Activated CD8-positive, alpha-beta T cell treated with anti-CD3 and anti-CD28 coated beads, Interleukin-2, amount 10 ng/mL, durations not matched to agents 7 days and 5 days (primary cell): Measurements from ENCODE around the gene TGFB1. TPM values are rescaled to one million over a fixed set of nuclear protein-coding genes. Genes with fewer than 3 reads are reported as not detected.
"Not testable (repeated sequence)": the region's sequence is repeated elsewhere in the genome, so short reads cannot be mapped to it uniquely, and the experiment has no call there.

Source experiments
- ATAC-seq: fragments of 150-1000 bp; cut with Tn5 transposase; one replicate; pipeline ENCODE4 v1.10.0; 2021; ENCODE audit warnings: moderate library complexity
- CTCF ChIA-PET: fragments of 350-600 bp; sonication (Branson Sonifier 250); formaldehyde crosslinking; loops from one replicate; lab custom pipeline; 2021; ENCODE audit warnings: antibody characterized with exemption; lab: Charles Lee
- POLR2A ChIA-PET: fragments of 350-600 bp; sonication (Branson Sonifier 250); formaldehyde crosslinking; loops from one replicate; lab custom pipeline; 2021; ENCODE audit warnings: antibody characterized with exemption; lab: Charles Lee
- DNase-seq: peaks from one replicate; pipeline ENCODE4 v3.0.0-alpha.2; 2020
- H3K27ac Mint-ChIP-seq: one replicate; pipeline ENCODE4 v1.8.0; 2021; ENCODE audit warnings: mild to moderate bottlenecking, mixed read lengths
- H3K27me3 Mint-ChIP-seq: one replicate; pipeline ENCODE4 v1.8.0; 2021; ENCODE audit warnings: low read depth, mixed read lengths
- H3K36me3 Mint-ChIP-seq: one replicate; pipeline ENCODE4 v1.8.0; 2021; ENCODE audit warnings: low read depth, mixed read lengths
- H3K4me1 Mint-ChIP-seq: one replicate; pipeline ENCODE4 v1.8.0; 2021; ENCODE audit warnings: low read depth, mixed read lengths
- H3K4me3 Mint-ChIP-seq: one replicate; pipeline ENCODE4 v1.8.0; 2021; ENCODE audit warnings: mild to moderate bottlenecking, mixed read lengths
- H3K9me3 Mint-ChIP-seq: one replicate; pipeline ENCODE4 v1.8.0; 2022; ENCODE audit warnings: mixed read lengths; ENCODE audit not compliant: insufficient read depth
- total RNA-seq, 2 experiments: library from RNA; stranded (reverse); gene quantifications; one replicate each; pipeline ENCODE4 v1.2.3, GENCODE V29; 2021

Gene TGFB1
- total RNA-seq, 2 experiments from 2014 or later: 210 to 231 TPM

GRCh38 chr19:41300555-41300954, 53.2 kb downstream of the TGFB1 start:
- DNase-seq (no peak), ATAC-seq (no peak)
- Mint-ChIP-seq H3K4me1 (peaks cover 100% of the 10 kb centered on the region), H3K36me3 (peaks cover 96% of the 10 kb centered on the region), H3K27ac (peak overlapping the region; percentile 71), H3K27me3 (no peaks in the 10 kb centered on the region), H3K9me3 (no peaks in the 10 kb centered on the region), H3K4me3 (no peak overlapping the region)
- ChIA-PET POLR2A (interaction anchor here (4.1 kb wide), 1 partner anchor 36 kb away, joined by 53 read pairs; the partner anchor contains the start of gene HNRNPUL1), CTCF (interaction anchor here (0.7 to 9.3 kb wide), 7 partner anchors 7 to 52 kb away, joined by 3 to 138 read pairs (median 7); partner anchors contain the start of genes CCDC97 and HNRNPUL1)

GRCh38 chr19:41299755-41300089, 54.0 kb downstream of the TGFB1 start:
- Mint-ChIP-seq H3K27me3 (no peaks in the 10 kb centered on the region), H3K9me3 (no peaks in the 10 kb centered on the region), H3K4me3 (no peak overlapping the region), H3K27ac (peak overlapping the region; percentile 71), H3K4me1 (peaks cover 100% of the 10 kb centered on the region), H3K36me3 (peaks cover 96% of the 10 kb centered on the region)
- no peak for ATAC-seq
- ChIA-PET CTCF (interaction anchor here (1.0 to 3.5 kb wide), 3 partner anchors 8 to 37 kb away, joined by 4 to 28 read pairs (median 5); partner anchors contain the start of gene CCDC97), POLR2A (interaction anchor here (4.3 kb wide), 1 partner anchor 8 kb away, joined by 26 read pairs; no protein-coding TSS in a partner anchor)
- DNase-seq: peak; percentile 47

DNA sequence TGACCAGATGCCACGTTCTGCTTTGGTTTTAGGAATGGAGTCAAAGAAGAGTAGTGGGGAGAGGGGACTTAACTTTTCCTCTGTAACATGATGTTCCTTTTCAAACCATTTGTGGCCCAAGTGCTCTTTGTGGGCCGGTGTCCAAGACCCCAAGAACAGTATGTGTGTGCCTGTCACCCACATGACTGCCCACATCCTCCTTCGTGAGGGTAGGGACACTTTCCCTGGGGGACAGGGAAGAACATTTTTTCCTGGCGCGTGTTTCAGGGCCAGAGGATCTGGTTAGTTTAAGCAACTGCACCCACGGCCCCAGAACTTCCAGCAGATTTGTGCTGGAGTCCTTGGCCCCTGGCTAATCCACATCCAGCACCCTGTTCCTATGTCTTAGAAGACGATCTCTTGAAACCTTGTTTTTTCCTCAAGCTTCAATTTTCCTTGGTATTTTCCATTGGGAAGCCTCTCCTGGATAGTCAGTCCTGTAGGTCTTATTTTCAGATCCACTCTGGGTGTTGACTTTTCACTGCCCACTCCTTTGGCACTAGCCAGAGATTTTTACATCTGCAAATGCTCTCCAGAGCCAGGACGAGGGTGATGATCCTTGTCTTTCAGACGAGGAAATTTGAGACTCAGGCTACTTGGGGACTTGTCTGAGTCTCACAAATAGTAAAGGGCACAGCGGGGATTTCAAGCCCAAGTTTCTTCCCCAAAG, 54.5 kb downstream of the TGFB1 start:
- ChIA-PET POLR2A (interaction anchor here (0.6 to 4.3 kb wide), 5 partner anchors 8 to 426 kb away, joined by 3 to 26 read pairs (median 4); partner anchors contain the start of gene CCDC97), CTCF (interaction anchor here (1.0 to 3.5 kb wide), 5 partner anchors 9 to 36 kb away, joined by 3 to 28 read pairs (median 4); partner anchors contain the start of gene CCDC97)
- H3K9me3 Mint-ChIP-seq: no peaks in the 10 kb centered on the region
- no peak for ATAC-seq
- H3K4me3 Mint-ChIP-seq: no peak overlapping the region
- DNase-seq: no peak
- no peaks in the 10 kb centered on the region for H3K27me3 Mint-ChIP-seq
- peaks cover 99% of the 10 kb centered on the region for H3K4me1 Mint-ChIP-seq
- H3K27ac Mint-ChIP-seq: peak overlapping the region; percentile 71
- peaks cover 96% of the 10 kb centered on the region for H3K36me3 Mint-ChIP-seq

- Mint-ChIP-seq H3K4me1 (peaks cover 91% of the 10 kb centered on the region), H3K27ac (peak overlapping the region; percentile 80), H3K4me3 (no peak overlapping the region), H3K9me3 (no peaks in the 10 kb centered on the region), H3K27me3 (no peaks in the 10 kb centered on the region), H3K36me3 (peaks cover 96% of the 10 kb centered on the region)
- ATAC-seq (peak; percentile 51), DNase-seq (peak; percentile 51)
- ChIA-PET CTCF (interaction anchor here (1.0 to 3.5 kb wide), 5 partner anchors 10 to 35 kb away, joined by 3 to 28 read pairs (median 4); partner anchors contain the start of gene CCDC97), POLR2A (interaction anchor here (0.6 to 4.3 kb wide), 6 partner anchors 9 to 35 kb away, joined by 3 to 26 read pairs (median 4); partner anchors contain the start of gene CCDC97)
Measured at GRCh38 chr19:41298348-41298964, 55.3 kb downstream of the TGFB1 start.

GRCh38 chr19:41297628-41298347, 55.9 kb downstream of the TGFB1 start:
- ChIA-PET CTCF (interaction anchor here (1.0 to 3.5 kb wide), 4 partner anchors 9 to 35 kb away, joined by 3 to 28 read pairs (median 4); no protein-coding TSS in a partner anchor), POLR2A (interaction anchor here (0.8 to 4.3 kb wide), 4 partner anchors 10 to 34 kb away, joined by 3 to 26 read pairs (median 7); partner anchors contain the start of gene CCDC97)
- peak overlapping the region; percentile 80 for H3K27ac Mint-ChIP-seq
- H3K4me1 Mint-ChIP-seq: peaks cover 85% of the 10 kb centered on the region
- peak; percentile 43 for ATAC-seq
- H3K36me3 Mint-ChIP-seq: peaks cover 94% of the 10 kb centered on the region
- DNase-seq: no peak
- H3K27me3 Mint-ChIP-seq: no peaks in the 10 kb centered on the region
- H3K9me3 Mint-ChIP-seq: no peaks in the 10 kb centered on the region
- no peak overlapping the region for H3K4me3 Mint-ChIP-seq

DNA sequence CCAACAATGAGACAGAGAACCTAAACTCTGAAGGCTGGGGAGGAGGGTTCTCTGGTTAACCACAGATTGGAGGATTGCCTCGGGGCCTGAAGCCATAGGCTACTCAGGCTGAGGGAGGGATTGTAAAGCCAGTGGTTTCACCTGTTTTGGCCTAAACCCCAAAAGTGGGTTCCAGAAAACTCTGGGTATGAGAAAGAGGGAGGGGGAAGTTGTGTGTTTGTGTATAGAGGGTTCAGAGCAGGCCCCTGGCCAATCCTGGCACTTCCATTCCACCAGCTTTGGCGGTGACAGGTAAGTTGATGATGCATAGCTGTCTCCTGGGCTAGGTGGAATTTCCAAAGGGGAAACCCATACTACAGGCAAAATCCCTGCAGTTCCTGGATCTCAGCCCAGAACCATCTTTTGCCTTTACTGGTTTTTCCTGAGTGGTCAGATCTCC, 57.3 kb downstream of the TGFB1 start:
- no peak for ATAC-seq
- peak overlapping the region; percentile 71 for H3K27ac Mint-ChIP-seq
- H3K36me3 Mint-ChIP-seq: peaks cover 93% of the 10 kb centered on the region
- DNase-seq: no peak
- H3K9me3 Mint-ChIP-seq: no peaks in the 10 kb centered on the region
- H3K4me1 Mint-ChIP-seq: peaks cover 71% of the 10 kb centered on the region
- POLR2A ChIA-PET: interaction anchor here (4.3 kb wide), 1 partner anchor 11 kb away, joined by 26 read pairs; no protein-coding TSS in a partner anchor
- H3K27me3 Mint-ChIP-seq: no peaks in the 10 kb centered on the region
- no peak overlapping the region for H3K4me3 Mint-ChIP-seq
- CTCF ChIA-PET: interaction anchor here (2.3 kb wide), 1 partner anchor 12 kb away, joined by 18 read pairs; no protein-coding TSS in a partner anchor

- Mint-ChIP-seq H3K27me3 (no peaks in the 10 kb centered on the region), H3K9me3 (no peaks in the 10 kb centered on the region), H3K4me3 (no peak overlapping the region), H3K36me3 (peaks cover 90% of the 10 kb centered on the region), H3K27ac (peak overlapping the region; percentile 55), H3K4me1 (peaks cover 62% of the 10 kb centered on the region)
- CTCF ChIA-PET: interaction anchor here (1.2 to 2.3 kb wide), 2 partner anchors 13 to 56 kb away, joined by 3 to 18 read pairs; no protein-coding TSS in a partner anchor
- POLR2A ChIA-PET: interaction anchor here (0.8 to 4.3 kb wide), 2 partner anchors 10 to 12 kb away, joined by 3 to 26 read pairs; no protein-coding TSS in a partner anchor
- DNase-seq (no peak), ATAC-seq (no peak)
Measured at GRCh38 chr19:41295499-41295898, 58.2 kb downstream of the TGFB1 start.

GRCh38 chr19:41294393-41294792, 59.3 kb downstream of the TGFB1 start:
- CTCF ChIA-PET: interaction anchor here (1.2 to 2.3 kb wide), 2 partner anchors 14 to 57 kb away, joined by 3 to 18 read pairs; no protein-coding TSS in a partner anchor

GRCh38 chr19:41289814-41290213, 63.9 kb downstream of the TGFB1 start:
- H3K27me3 Mint-ChIP-seq, H3K9me3 Mint-ChIP-seq, DNase-seq, H3K27ac Mint-ChIP-seq, POLR2A ChIA-PET, ATAC-seq, H3K4me3 Mint-ChIP-seq: not testable (repeated sequence)
- peaks cover 12% of the 10 kb centered on the region for H3K4me1 Mint-ChIP-seq
- CTCF ChIA-PET: interaction anchor here (3.3 kb wide), 1 partner anchor 19 kb away, joined by 18 read pairs; no protein-coding TSS in a partner anchor
- peaks cover 77% of the 10 kb centered on the region for H3K36me3 Mint-ChIP-seq

More at GRCh38 chr19:41294393-41294792, 59.3 kb downstream of the TGFB1 start:
- no peak for DNase-seq
- no peak overlapping the region for H3K4me3 Mint-ChIP-seq
- H3K9me3 Mint-ChIP-seq: no peaks in the 10 kb centered on the region
- peaks cover 51% of the 10 kb centered on the region for H3K4me1 Mint-ChIP-seq
- H3K36me3 Mint-ChIP-seq: peaks cover 88% of the 10 kb centered on the region
- no peak overlapping the region for H3K27ac Mint-ChIP-seq
- no peak for ATAC-seq
- no peaks in the 10 kb centered on the region for H3K27me3 Mint-ChIP-seq
- POLR2A ChIA-PET: interaction anchor here (1.5 kb wide), 1 partner anchor 29 kb away, joined by 5 read pairs; no protein-coding TSS in a partner anchor

GRCh38 chr19:41288673-41289530, 64.8 kb downstream of the TGFB1 start:
- H3K9me3 Mint-ChIP-seq: no peaks in the 10 kb centered on the region
- H3K36me3 Mint-ChIP-seq: peaks cover 72% of the 10 kb centered on the region
- ChIA-PET CTCF (interaction anchor here (1.0 to 3.3 kb wide), 4 partner anchors 9 to 24 kb away, joined by 3 to 18 read pairs (median 6); partner anchors contain the start of gene HNRNPUL1), POLR2A (no interaction called here)
- H3K27me3 Mint-ChIP-seq: no peaks in the 10 kb centered on the region
- peak overlapping the region; percentile 18 for H3K27ac Mint-ChIP-seq
- H3K4me3 Mint-ChIP-seq: no peak overlapping the region
- peaks cover 7% of the 10 kb centered on the region for H3K4me1 Mint-ChIP-seq
- DNase-seq (no peak), ATAC-seq (no peak)
